KOPT-K1 (cell line): ENCODE data around the gene TUBA1A.
"Not testable (repeated sequence)": the region's sequence is repeated elsewhere in the genome, so short reads cannot be mapped to it uniquely, and the experiment has no call there.

Experiments used
- H3K27ac ChIP-seq: fragments of 200-600 bp; sonication (generic); 2 replicates; pipeline ENCODE4 v1.5.1; 2016; ENCODE audit warnings: antibody characterized with exemption, mild to moderate bottlenecking, low read depth, low read length; ENCODE audit not compliant: poor library complexity, severe bottlenecking
- H3K36me3 ChIP-seq: fragments of 200-600 bp; sonication (generic); 2 replicates; pipeline ENCODE4 v1.5.1; 2017; ENCODE audit warnings: antibody characterized with exemption, mild to moderate bottlenecking, low read length, moderate library complexity; ENCODE audit not compliant: insufficient read depth
- H3K9me3 ChIP-seq: fragments of 200-600 bp; sonication (generic); 2 replicates; pipeline ENCODE4 v1.5.1; 2017; ENCODE audit warnings: antibody characterized with exemption, low read length, mild to moderate bottlenecking; ENCODE audit not compliant: insufficient read depth, poor library complexity, severe bottlenecking

The TUBA1A gene

GRCh38 chr12:49219417-49220026, 30.6 kb upstream of the TUBA1A start:
- Histone ChIP-seq H3K27ac (no peak overlapping the region), H3K9me3 (no peaks in the 10 kb centered on the region), H3K36me3 (no peaks in the 10 kb centered on the region)

- Histone ChIP-seq H3K9me3 (no peaks in the 10 kb centered on the region), H3K27ac (no peak overlapping the region), H3K36me3 (no peaks in the 10 kb centered on the region)
Measured at GRCh38 chr12:49212572-49212971, 23.7 kb upstream of the TUBA1A start.

- not testable (repeated sequence) for H3K36me3 ChIP-seq, H3K9me3 ChIP-seq, H3K27ac ChIP-seq
Measured at GRCh38 chr12:49210703-49211102, 21.8 kb upstream of the TUBA1A start.

GRCh38 chr12:49208676-49209075, 19.8 kb upstream of the TUBA1A start:
- Histone ChIP-seq H3K27ac (no peak overlapping the region), H3K9me3 (no peaks in the 10 kb centered on the region), H3K36me3 (no peaks in the 10 kb centered on the region)

- Histone ChIP-seq H3K36me3 (no peaks in the 10 kb centered on the region), H3K27ac (no peak overlapping the region), H3K9me3 (no peaks in the 10 kb centered on the region)
Measured at GRCh38 chr12:49208146-49208545, 19.3 kb upstream of the TUBA1A start.

GRCh38 chr12:49206389-49206788, 17.5 kb upstream of the TUBA1A start:
- Histone ChIP-seq H3K27ac (no peak overlapping the region), H3K9me3 (no peaks in the 10 kb centered on the region), H3K36me3 (no peaks in the 10 kb centered on the region)

GRCh38 chr12:49201595-49202295, 12.9 kb upstream of the TUBA1A start:
- no peaks in the 10 kb centered on the region for H3K36me3 ChIP-seq
- no peak overlapping the region for H3K27ac ChIP-seq
- no peaks in the 10 kb centered on the region for H3K9me3 ChIP-seq

GRCh38 chr12:49200919-49201594, 12.2 kb upstream of the TUBA1A start:
- H3K27ac ChIP-seq: no peak overlapping the region
- no peaks in the 10 kb centered on the region for H3K36me3 ChIP-seq
- H3K9me3 ChIP-seq: no peaks in the 10 kb centered on the region

- H3K9me3 ChIP-seq: no peaks in the 10 kb centered on the region
- no peak overlapping the region for H3K27ac ChIP-seq
- no peaks in the 10 kb centered on the region for H3K36me3 ChIP-seq
Measured at GRCh38 chr12:49198431-49199155, 9.7 kb upstream of the TUBA1A start.

- no peaks in the 10 kb centered on the region for H3K9me3 ChIP-seq
- no peaks in the 10 kb centered on the region for H3K36me3 ChIP-seq
- no peak overlapping the region for H3K27ac ChIP-seq
Measured at GRCh38 chr12:49197256-49197655, 8.4 kb upstream of the TUBA1A start.

GRCh38 chr12:49195736-49196135, 6.9 kb upstream of the TUBA1A start:
- H3K36me3 ChIP-seq: no peaks in the 10 kb centered on the region
- no peaks in the 10 kb centered on the region for H3K9me3 ChIP-seq
- H3K27ac ChIP-seq: no peak overlapping the region

GRCh38 chr12:49193746-49194145, 4.9 kb upstream of the TUBA1A start:
- H3K27ac ChIP-seq, H3K36me3 ChIP-seq, H3K9me3 ChIP-seq: not testable (repeated sequence)

GRCh38 chr12:49191498-49191897, 2.6 kb upstream of the TUBA1A start:
- not testable (repeated sequence) for H3K27ac ChIP-seq, H3K36me3 ChIP-seq, H3K9me3 ChIP-seq

- H3K36me3 ChIP-seq: peaks cover 11% of the 10 kb centered on the region
- H3K9me3 ChIP-seq: no peaks in the 10 kb centered on the region
- no peak overlapping the region for H3K27ac ChIP-seq
Measured at GRCh38 chr12:49190974-49191373, 2.1 kb upstream of the TUBA1A start.
